Trophoblast cell (in vitro differentiated cells and primary cell): Measurements from ENCODE around the gene WDR5.

Source experiments
- DNase-seq, 2 donors: peaks; one replicate each; pipeline ENCODE4 v3.0.0-alpha.2; 2016
- H2AFZ ChIP-seq: 2 replicates; pipeline ENCODE4 v1.6.1; 2013; ENCODE audit warnings: low read length, moderate library complexity, mild to moderate bottlenecking; ENCODE audit not compliant: insufficient read depth, poor library complexity
- H2AK5ac ChIP-seq: 2 replicates; pipeline ENCODE4 v1.6.1; 2013; ENCODE audit warnings: mild to moderate bottlenecking, low read length
- H2BK120ac ChIP-seq: 2 replicates; pipeline ENCODE4 v1.6.1; 2013; ENCODE audit warnings: low read length, mild to moderate bottlenecking, moderate library complexity; ENCODE audit not compliant: insufficient read depth, poor library complexity
- H2BK12ac ChIP-seq: 2 replicates; pipeline ENCODE4 v1.6.1; 2013; ENCODE audit warnings: mild to moderate bottlenecking, low read length, moderate library complexity
- H2BK5ac ChIP-seq: 2 replicates; pipeline ENCODE4 v1.6.1; 2013; ENCODE audit warnings: low read length, low read depth, moderate library complexity, mild to moderate bottlenecking; ENCODE audit not compliant: poor library complexity
- H3K14ac ChIP-seq: 2 replicates; pipeline ENCODE4 v1.6.1; 2013; ENCODE audit warnings: mild to moderate bottlenecking, low read length
- H3K18ac ChIP-seq: 2 replicates; pipeline ENCODE4 v1.6.1; 2013; ENCODE audit warnings: mild to moderate bottlenecking, low read length
- H3K23ac ChIP-seq: 2 replicates; pipeline ENCODE4 v1.6.1; 2013; ENCODE audit warnings: low read length
- H3K27ac ChIP-seq: 2 replicates; pipeline ENCODE4 v1.5.1; 2013; ENCODE audit warnings: low read depth, mild to moderate bottlenecking, inconsistent platforms, low read length, moderate library complexity
- H3K27me3 ChIP-seq: 2 replicates; pipeline ENCODE4 v1.6.1; 2013; ENCODE audit warnings: inconsistent platforms, mild to moderate bottlenecking, low read length, moderate library complexity; ENCODE audit not compliant: insufficient read depth
- H3K36me3 ChIP-seq, 2 experiments: 1 replicate in 1 of 2; 2 replicates in 1 of 2; pipeline ENCODE4 v1.6.1; 2013; ENCODE audit warnings: low read length in 2 of 2, mild to moderate bottlenecking in 2 of 2, moderate library complexity in 1 of 2; ENCODE audit not compliant: insufficient read depth in 2 of 2, control insufficient read depth in 1 of 2
- H3K4ac ChIP-seq: 2 replicates; pipeline ENCODE4 v1.6.1; 2013; ENCODE audit warnings: low read depth, mild to moderate bottlenecking, low read length, moderate library complexity
- H3K4me1 ChIP-seq, 2 experiments: 1 replicate in 1 of 2; 2 replicates in 1 of 2; pipeline ENCODE4 v1.6.1; 2013; ENCODE audit warnings: low read length in 2 of 2, mild to moderate bottlenecking in 2 of 2, moderate library complexity in 1 of 2; ENCODE audit not compliant: insufficient read depth in 2 of 2, control insufficient read depth in 1 of 2
- H3K4me2 ChIP-seq: 2 replicates; pipeline ENCODE4 v1.6.1; 2013; ENCODE audit warnings: inconsistent platforms, mild to moderate bottlenecking, low read length, moderate library complexity
- H3K4me3 ChIP-seq: 2 replicates; pipeline ENCODE4 v1.5.1; 2013; ENCODE audit warnings: mild to moderate bottlenecking, low read depth, low read length, inconsistent platforms
- H3K79me1 ChIP-seq: one replicate; pipeline ENCODE4 v1.6.1; 2013; ENCODE audit warnings: low read length
- H3K79me2 ChIP-seq: 2 replicates; pipeline ENCODE4 v1.6.1; 2013; ENCODE audit warnings: low read length, mild to moderate bottlenecking; ENCODE audit not compliant: control insufficient read depth, insufficient read depth, poor library complexity
- H3K9ac ChIP-seq: 2 replicates; pipeline ENCODE4 v1.6.1; 2013; ENCODE audit warnings: mild to moderate bottlenecking, low read length
- H3K9me3 ChIP-seq: 2 replicates; pipeline ENCODE4 v1.6.1; 2013; ENCODE audit warnings: low read depth, mild to moderate bottlenecking, control low read depth, inconsistent platforms, low read length; ENCODE audit not compliant: insufficient read depth
- H4K12ac ChIP-seq: 2 replicates; pipeline ENCODE4 v1.6.1; 2013; ENCODE audit warnings: low read depth, mild to moderate bottlenecking, low read length, moderate library complexity
- H4K8ac ChIP-seq: 2 replicates; pipeline ENCODE4 v1.6.1; 2013; ENCODE audit warnings: low read depth, mild to moderate bottlenecking, low read length, moderate library complexity
- H4K91ac ChIP-seq: one replicate; pipeline ENCODE4 v1.6.1; 2013; ENCODE audit warnings: low read depth, mild to moderate bottlenecking, low read length, moderate library complexity
- WGBS: extraction: QIAGEN DNeasy Blood & Tissue Kit; methylation state at CpG from one replicate; pipeline ENCODE4 v1.1.7; 2013; ENCODE audit warnings: missing lambda C conversion rate; ENCODE audit not compliant: insufficient read length, insufficient coverage; ENCODE audit errors: extremely low coverage; 5-methylcytosine and 5-hydroxymethylcytosine counted together

WDR5 gene

GRCh38 chr9:134132208-134132870 is 3.5 kb upstream of the WDR5 start:
- H3K9ac ChIP-seq, result no peak overlapping the region
- H3K4ac ChIP-seq, result no peak overlapping the region
- no peak overlapping the region for H3K18ac ChIP-seq
- no peaks in the 10 kb centered on the region for H3K9me3 ChIP-seq
- WGBS, result no CpG with 5 or more reads among the region's 19 CpGs
- H4K91ac ChIP-seq, result no peak overlapping the region
- no peak overlapping the region for H2BK120ac ChIP-seq
- H2AK5ac ChIP-seq, result peak overlapping the region; percentile 23
- H2AFZ ChIP-seq, result no peak overlapping the region
- no peak overlapping the region for H3K23ac ChIP-seq
- no peak for DNase-seq
- peaks cover 15 to 25% of the 10 kb centered on the region in 2 experiments for H3K4me1 ChIP-seq
- H3K27ac ChIP-seq, result no peak overlapping the region
- H3K79me2 ChIP-seq, result peaks cover 16% of the 10 kb centered on the region
- no peak overlapping the region for H3K14ac ChIP-seq
- no peak overlapping the region for H3K4me2 ChIP-seq
- peaks cover 10% of the 10 kb centered on the region for H3K79me1 ChIP-seq
- H4K8ac ChIP-seq, result no peak overlapping the region
- H2BK5ac ChIP-seq, result no peak overlapping the region
- H2BK12ac ChIP-seq, result no peak overlapping the region
- H4K12ac ChIP-seq, result no peak overlapping the region
- H3K4me3 ChIP-seq, result peak overlapping the region; percentile 4
- no peaks in the 10 kb centered on the region for H3K36me3 ChIP-seq
- no peaks in the 10 kb centered on the region for H3K27me3 ChIP-seq

GRCh38 chr9:134134949-134135342 is 936 bp upstream of the WDR5 start:
- H4K91ac ChIP-seq, result peak overlapping the region; percentile 59
- H3K4me1 ChIP-seq, result peaks cover 15 to 25% of the 10 kb centered on the region in 2 experiments
- peak overlapping the region; percentile 93 for H4K8ac ChIP-seq
- peaks cover 2 to 4% of the 10 kb centered on the region in 2 experiments for H3K36me3 ChIP-seq
- peak overlapping the region; percentile 63 for H3K9ac ChIP-seq
- H3K4me2 ChIP-seq, result peak overlapping the region; percentile 79
- peaks cover 25% of the 10 kb centered on the region for H3K79me2 ChIP-seq
- peak overlapping the region; percentile 31 for H3K27ac ChIP-seq
- no CpG with 5 or more reads among the region's 7 CpGs for WGBS
- peak overlapping the region; percentile 93 for H2AFZ ChIP-seq
- no peak overlapping the region for H2AK5ac ChIP-seq
- H3K4me3 ChIP-seq, result peak overlapping the region; percentile 75
- H2BK5ac ChIP-seq, result no peak overlapping the region
- peak overlapping the region; percentile 9 for H2BK120ac ChIP-seq
- peak overlapping the region; percentile 49 for H3K4ac ChIP-seq
- no peaks in the 10 kb centered on the region for H3K9me3 ChIP-seq
- DNase-seq, result no peak
- peak overlapping the region; percentile 90 for H3K14ac ChIP-seq
- H3K27me3 ChIP-seq, result no peaks in the 10 kb centered on the region
- H3K18ac ChIP-seq, result peak overlapping the region; percentile 13
- peak overlapping the region; percentile 84 for H4K12ac ChIP-seq
- no peak overlapping the region for H3K23ac ChIP-seq
- no peak overlapping the region for H2BK12ac ChIP-seq
- peaks cover 10% of the 10 kb centered on the region for H3K79me1 ChIP-seq

- DNase-seq, result no peak
- no peak overlapping the region for H2BK12ac ChIP-seq
- H2AK5ac ChIP-seq, result peak overlapping the region; percentile 97
- H3K36me3 ChIP-seq, result peaks cover 14 to 16% of the 10 kb centered on the region in 2 experiments
- peak overlapping the region; percentile 79 for H4K91ac ChIP-seq
- WGBS, result no CpG with 5 or more reads among the region's 93 CpGs
- H3K4me3 ChIP-seq, result peak overlapping the region; percentile 95
- H3K27me3 ChIP-seq, result no peaks in the 10 kb centered on the region
- peak overlapping the region; percentile 89 for H3K9ac ChIP-seq
- H3K4me2 ChIP-seq, result peak overlapping the region; percentile 76
- peak overlapping the region; percentile 61 for H2AFZ ChIP-seq
- peaks cover 25% of the 10 kb centered on the region for H3K79me2 ChIP-seq
- no peak overlapping the region for H3K23ac ChIP-seq
- H2BK5ac ChIP-seq, result peak overlapping the region; percentile 11
- H3K27ac ChIP-seq, result no peak overlapping the region
- H4K8ac ChIP-seq, result peak overlapping the region; percentile 75
- H3K9me3 ChIP-seq, result peaks cover 2% of the 10 kb centered on the region
- peak overlapping the region; percentile 85 for H3K18ac ChIP-seq
- peak overlapping the region; percentile 98 for H3K4ac ChIP-seq
- H4K12ac ChIP-seq, result peak overlapping the region; percentile 63
- peaks cover 13 to 20% of the 10 kb centered on the region in 2 experiments for H3K4me1 ChIP-seq
- no peak overlapping the region for H2BK120ac ChIP-seq
- H3K79me1 ChIP-seq, result peaks cover 10% of the 10 kb centered on the region
- peak overlapping the region; percentile 90 for H3K14ac ChIP-seq
Measured at GRCh38 chr9:134136118-134136995, 475 bp downstream of the WDR5 start.

- H2BK12ac ChIP-seq, result no peak overlapping the region
- H3K79me2 ChIP-seq, result peaks cover 25% of the 10 kb centered on the region
- H3K4me3 ChIP-seq, result peak overlapping the region; percentile 95
- no peak for DNase-seq
- H2AFZ ChIP-seq, result no peak overlapping the region
- peak overlapping the region; percentile 81 for H2AK5ac ChIP-seq
- peak overlapping the region; percentile 89 for H3K9ac ChIP-seq
- no peak overlapping the region for H2BK5ac ChIP-seq
- H3K27me3 ChIP-seq, result no peaks in the 10 kb centered on the region
- no peak overlapping the region for H3K27ac ChIP-seq
- no peak overlapping the region for H3K18ac ChIP-seq
- peak overlapping the region; percentile 98 for H3K4ac ChIP-seq
- H3K23ac ChIP-seq, result no peak overlapping the region
- H3K4me2 ChIP-seq, result peak overlapping the region; percentile 76
- H3K36me3 ChIP-seq, result peaks cover 19 to 22% of the 10 kb centered on the region in 2 experiments
- no peak overlapping the region for H4K91ac ChIP-seq
- no CpG with 5 or more reads among the region's 7 CpGs for WGBS
- H3K4me1 ChIP-seq, result peaks cover 13 to 16% of the 10 kb centered on the region in 2 experiments
- H3K79me1 ChIP-seq, result peaks cover 10% of the 10 kb centered on the region
- H3K14ac ChIP-seq, result peak overlapping the region; percentile 22
- no peak overlapping the region for H2BK120ac ChIP-seq
- peaks cover 2% of the 10 kb centered on the region for H3K9me3 ChIP-seq
- H4K12ac ChIP-seq, result no peak overlapping the region
- H4K8ac ChIP-seq, result no peak overlapping the region
Measured at GRCh38 chr9:134136996-134137299, 1.1 kb downstream of the WDR5 start.
